ENCODE results near the gene TNPO2.
"Not testable (repeated sequence)": the region's sequence is repeated elsewhere in the genome, so short reads cannot be mapped to it uniquely, and the experiment has no call there.

Gene TNPO2

GRCh38 chr19:12727745-12728433 lies 4.2 kb upstream of the TNPO2 start:
- Histone ChIP-seq H4K20me1 (ENCODE audit: insufficient read depth, low read length, poor library complexity, severe bottlenecking) (peaks cover 35% of the 10 kb centered on the region), H3K9me3 (ENCODE audit: insufficient read depth, low read depth, low read length) (no peaks in the 10 kb centered on the region), H2AFZ (ENCODE audit: low read length) (no peak overlapping the region), H3F3A (ENCODE audit: low read depth) (no peaks in the 10 kb centered on the region), H3K36me3 (ENCODE audit: insufficient read depth, low read length) (peaks cover 34% of the 10 kb centered on the region; the same call in 1 of the 2 replicates), H3K4me1 (ENCODE audit: insufficient read depth, low read length, poor library complexity, severe bottlenecking) (peaks cover 25% of the 10 kb centered on the region), H3K27me3 (ENCODE audit: insufficient read depth, low read length, poor library complexity, severe bottlenecking) (no peaks in the 10 kb centered on the region), H3K9ac (ENCODE audit: low read depth, low read length, poor library complexity, severe bottlenecking) (no peak overlapping the region), H3K9me2 (replicated peaks; ENCODE audit: low read depth, low read length) (no peaks in the 10 kb centered on the region), H3K79me2 (ENCODE audit: insufficient read depth, low read length) (peaks cover 52% of the 10 kb centered on the region), H3K4me2 (ENCODE audit: low read depth, low read length, poor library complexity, severe bottlenecking) (no peak overlapping the region), H3K4me3 (ENCODE audit: low read length, poor library complexity, severe bottlenecking) (no peak overlapping the region)
- TF ChIP-seq EZH2phosphoT487 (IDR thresholded peaks at IDR 0.05; ENCODE audit: borderline replicate concordance) (no peak), CTCF (conservative IDR thresholded peaks at IDR 0.05; ENCODE audit: low read length) (no peak)

DNA sequence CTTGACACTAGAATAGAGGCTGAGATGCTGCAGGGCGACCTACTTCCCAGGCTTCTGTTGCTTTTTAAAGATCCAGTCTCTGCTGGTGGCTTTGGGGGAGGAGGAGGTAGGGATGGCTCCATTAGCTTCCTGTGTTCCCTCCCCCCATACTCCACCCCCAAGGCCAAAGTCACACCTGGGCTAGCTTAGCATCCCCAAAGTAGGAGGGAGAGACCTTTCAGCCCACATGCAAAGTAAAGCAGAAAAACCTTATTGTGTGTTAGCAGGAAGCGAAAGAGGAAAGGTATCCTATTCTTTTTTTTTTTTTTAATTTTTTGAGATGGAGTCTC lies 3.2 kb upstream of the TNPO2 start:
- Histone ChIP-seq H3F3A (ENCODE audit: low read depth) (no peaks in the 10 kb centered on the region), H3K9me2 (replicated peaks; ENCODE audit: low read depth, low read length) (no peaks in the 10 kb centered on the region)
- TF ChIP-seq CTCF (conservative IDR thresholded peaks at IDR 0.05; ENCODE audit: low read length) (no peak), EZH2phosphoT487 (IDR thresholded peaks at IDR 0.05; ENCODE audit: borderline replicate concordance) (no peak)

DNA sequence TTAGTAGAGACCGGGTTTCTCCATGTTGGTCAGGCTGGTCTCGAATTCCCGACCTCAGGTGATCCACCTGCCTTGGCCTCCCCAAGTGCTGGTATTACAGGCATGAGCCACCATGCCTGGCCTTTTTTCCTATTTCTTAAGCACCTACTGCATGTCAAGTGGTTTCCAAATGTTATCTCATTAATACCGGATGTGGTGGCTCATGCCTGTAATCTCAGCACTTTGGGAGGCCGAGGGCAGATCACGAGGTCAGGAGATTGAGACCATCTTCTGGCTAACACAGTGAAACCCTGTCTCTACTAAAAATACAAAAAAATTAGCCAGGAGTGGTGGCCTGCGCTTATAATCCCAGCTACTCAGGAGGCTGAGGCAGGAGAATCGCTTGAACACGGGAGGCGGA lies 1.9 kb upstream of the TNPO2 start:
- not testable (repeated sequence) for H3K4me2 ChIP-seq (ENCODE audit: low read depth, low read length, poor library complexity, severe bottlenecking)
- H3K79me2 ChIP-seq (ENCODE audit: insufficient read depth, low read length), result peaks cover 48% of the 10 kb centered on the region

More for the DNA sequence above, 3.2 kb upstream of the TNPO2 start:
- H3K9me3 ChIP-seq (ENCODE audit: insufficient read depth, low read depth, low read length), result no peaks in the 10 kb centered on the region
- no peak overlapping the region for H3K4me3 ChIP-seq (ENCODE audit: low read length, poor library complexity, severe bottlenecking)
- no peak overlapping the region for H3K9ac ChIP-seq (ENCODE audit: low read depth, low read length, poor library complexity, severe bottlenecking)
- H3K4me2 ChIP-seq (ENCODE audit: low read depth, low read length, poor library complexity, severe bottlenecking), result no peak overlapping the region
- no peak overlapping the region for H2AFZ ChIP-seq (ENCODE audit: low read length)
- H3K79me2 ChIP-seq (ENCODE audit: insufficient read depth, low read length), result peaks cover 48% of the 10 kb centered on the region
- peaks cover 20% of the 10 kb centered on the region for H3K4me1 ChIP-seq (ENCODE audit: insufficient read depth, low read length, poor library complexity, severe bottlenecking)
- H3K27me3 ChIP-seq (ENCODE audit: insufficient read depth, low read length, poor library complexity, severe bottlenecking), result no peaks in the 10 kb centered on the region
- peaks cover 34% of the 10 kb centered on the region; the same call in 1 of the 2 replicates for H3K36me3 ChIP-seq (ENCODE audit: insufficient read depth, low read length)
- peaks cover 27% of the 10 kb centered on the region for H4K20me1 ChIP-seq (ENCODE audit: insufficient read depth, low read length, poor library complexity, severe bottlenecking)

DNA sequence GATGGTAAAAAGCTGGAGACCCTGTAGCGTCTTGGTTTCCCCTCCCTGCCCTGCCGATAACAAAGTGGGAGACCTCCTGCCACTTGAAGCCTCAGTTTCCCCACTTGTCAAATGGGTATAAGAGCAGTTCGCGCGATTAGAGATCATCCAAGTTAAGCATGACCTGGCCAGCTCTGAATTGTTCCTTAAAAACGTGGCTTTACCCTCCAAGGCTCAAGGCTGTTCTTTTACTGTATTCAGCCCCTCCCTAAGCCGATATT lies 421 bp downstream of the TNPO2 start:
- Histone ChIP-seq H3K27me3 (ENCODE audit: insufficient read depth, low read length, poor library complexity, severe bottlenecking) (no peaks in the 10 kb centered on the region), H3K4me1 (ENCODE audit: insufficient read depth, low read length, poor library complexity, severe bottlenecking) (peaks cover 26% of the 10 kb centered on the region), H3K9me3 (ENCODE audit: insufficient read depth, low read depth, low read length) (no peaks in the 10 kb centered on the region), H4K20me1 (ENCODE audit: insufficient read depth, low read length, poor library complexity, severe bottlenecking) (peaks cover 32% of the 10 kb centered on the region), H3K4me2 (ENCODE audit: low read depth, low read length, poor library complexity, severe bottlenecking) (peak overlapping the region; percentile 95), H3K9ac (ENCODE audit: low read depth, low read length, poor library complexity, severe bottlenecking) (peak overlapping the region; percentile 99), H3K79me2 (ENCODE audit: insufficient read depth, low read length) (peaks cover 51% of the 10 kb centered on the region), H3F3A (ENCODE audit: low read depth) (no peaks in the 10 kb centered on the region), H3K4me3 (ENCODE audit: low read length, poor library complexity, severe bottlenecking) (peak overlapping the region; percentile 94), H3K36me3 (ENCODE audit: insufficient read depth, low read length) (peaks cover 18% of the 10 kb centered on the region; the same call in 1 of the 2 replicates), H2AFZ (ENCODE audit: low read length) (peak overlapping the region; percentile 88), H3K9me2 (replicated peaks; ENCODE audit: low read depth, low read length) (no peaks in the 10 kb centered on the region)
- no peak for TF ChIP-seq CTCF (conservative IDR thresholded peaks at IDR 0.05; ENCODE audit: low read length)
- TF ChIP-seq EZH2phosphoT487 (IDR thresholded peaks at IDR 0.05; ENCODE audit: borderline replicate concordance), result no peak

More for the DNA sequence above, 1.9 kb upstream of the TNPO2 start:
- not testable (repeated sequence) for H3K27me3 ChIP-seq (ENCODE audit: insufficient read depth, low read length, poor library complexity, severe bottlenecking); H3K9ac ChIP-seq (ENCODE audit: low read depth, low read length, poor library complexity, severe bottlenecking); H3K4me3 ChIP-seq (ENCODE audit: low read length, poor library complexity, severe bottlenecking); H3K9me3 ChIP-seq (ENCODE audit: insufficient read depth, low read depth, low read length); H3F3A ChIP-seq (ENCODE audit: low read depth); H3K9me2 ChIP-seq (replicated peaks; ENCODE audit: low read depth, low read length); H2AFZ ChIP-seq (ENCODE audit: low read length)
- Histone ChIP-seq H3K36me3 (ENCODE audit: insufficient read depth, low read length) (peaks cover 29% of the 10 kb centered on the region; the same call in 1 of the 2 replicates), H4K20me1 (ENCODE audit: insufficient read depth, low read length, poor library complexity, severe bottlenecking) (peaks cover 27% of the 10 kb centered on the region), H3K4me1 (ENCODE audit: insufficient read depth, low read length, poor library complexity, severe bottlenecking) (peaks cover 22% of the 10 kb centered on the region)
